Measurements from ENCODE around the gene C1orf174.
"Not testable (repeated sequence)": the region's sequence is repeated elsewhere in the genome, so short reads cannot be mapped to it uniquely, and the experiment has no call there.

Gene C1orf174

DNA sequence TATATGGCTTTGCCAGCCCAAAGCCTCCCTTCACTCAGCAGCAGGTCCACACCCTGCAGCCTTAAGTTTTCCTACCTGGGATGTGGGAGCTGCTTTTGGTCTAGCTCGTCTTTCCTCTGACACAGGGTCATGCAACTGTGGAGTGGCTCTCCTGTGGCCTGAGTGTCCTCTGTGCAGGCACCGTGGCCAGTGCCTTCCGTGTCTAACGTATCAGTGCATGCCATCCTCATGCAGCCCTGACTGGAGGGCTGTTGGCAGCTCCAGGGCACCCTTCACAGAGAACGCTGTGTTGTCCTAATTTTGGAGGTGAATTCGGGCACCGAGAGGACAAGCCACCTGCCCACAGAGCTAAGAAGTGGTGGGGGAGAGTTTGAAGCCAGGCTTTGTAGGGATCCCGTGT, 25.7 kb upstream of the C1orf174 start:
- no peak for DNase-seq (ENCODE audit: low read depth)

DNA sequence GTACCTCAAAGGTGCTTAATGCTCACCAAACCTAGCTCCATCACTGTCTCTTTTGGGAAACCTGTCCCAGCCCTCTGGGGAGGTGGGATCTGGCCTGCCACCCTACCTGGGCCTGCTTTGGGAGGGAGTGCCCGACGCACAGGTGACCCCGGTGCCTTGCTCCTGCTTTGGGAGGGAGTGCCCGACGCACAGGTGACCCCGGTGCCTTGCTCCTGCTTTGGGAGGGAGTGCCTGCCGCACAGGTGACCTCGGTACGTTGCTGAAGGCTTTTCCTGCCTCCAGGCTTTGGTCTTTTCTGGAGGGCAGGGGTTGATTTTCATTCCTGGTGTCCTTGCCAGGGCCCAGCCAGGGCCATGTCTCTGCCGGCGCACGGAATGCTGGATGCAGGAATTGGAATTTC, 25.2 kb upstream of the C1orf174 start:
- DNase-seq (ENCODE audit: low read depth), result no peak

- DNase-seq (ENCODE audit: low read depth), result no peak
Measured at GRCh38 chr1:3924825-3925220, 24.8 kb upstream of the C1orf174 start.

DNA sequence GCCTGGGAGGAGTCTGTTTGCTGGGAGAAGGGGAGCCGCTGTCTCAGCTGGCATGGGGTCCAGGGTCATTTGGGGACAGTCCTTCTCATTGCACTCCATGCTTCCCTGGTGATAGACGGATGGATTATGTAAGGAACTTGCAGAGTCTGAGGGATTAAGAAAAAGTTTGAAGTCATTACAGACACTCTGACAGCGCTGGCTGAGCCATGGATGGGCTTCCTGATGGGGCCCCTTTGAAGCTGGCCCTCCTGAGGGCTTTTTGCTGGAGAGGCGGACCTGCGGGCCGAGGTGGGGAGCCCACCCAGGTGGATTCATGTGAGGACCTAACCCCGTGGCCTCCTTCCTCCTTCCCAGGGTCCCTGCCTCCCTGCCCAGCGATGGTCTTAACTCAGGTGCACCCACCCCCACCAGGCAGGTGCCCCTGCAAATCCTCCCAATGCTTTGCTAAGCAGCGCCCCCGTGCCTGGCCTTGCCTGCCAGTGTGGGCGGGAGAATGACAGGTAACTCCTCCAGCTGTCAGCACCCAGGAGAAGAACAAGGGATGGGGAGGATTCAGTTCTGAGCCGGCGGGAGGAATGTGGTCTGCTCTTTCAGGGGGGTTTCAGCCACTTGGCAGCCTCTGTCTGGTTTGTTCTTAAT, 24.2 kb upstream of the C1orf174 start:
- DNase-seq (ENCODE audit: low read depth), result no peak

DNA sequence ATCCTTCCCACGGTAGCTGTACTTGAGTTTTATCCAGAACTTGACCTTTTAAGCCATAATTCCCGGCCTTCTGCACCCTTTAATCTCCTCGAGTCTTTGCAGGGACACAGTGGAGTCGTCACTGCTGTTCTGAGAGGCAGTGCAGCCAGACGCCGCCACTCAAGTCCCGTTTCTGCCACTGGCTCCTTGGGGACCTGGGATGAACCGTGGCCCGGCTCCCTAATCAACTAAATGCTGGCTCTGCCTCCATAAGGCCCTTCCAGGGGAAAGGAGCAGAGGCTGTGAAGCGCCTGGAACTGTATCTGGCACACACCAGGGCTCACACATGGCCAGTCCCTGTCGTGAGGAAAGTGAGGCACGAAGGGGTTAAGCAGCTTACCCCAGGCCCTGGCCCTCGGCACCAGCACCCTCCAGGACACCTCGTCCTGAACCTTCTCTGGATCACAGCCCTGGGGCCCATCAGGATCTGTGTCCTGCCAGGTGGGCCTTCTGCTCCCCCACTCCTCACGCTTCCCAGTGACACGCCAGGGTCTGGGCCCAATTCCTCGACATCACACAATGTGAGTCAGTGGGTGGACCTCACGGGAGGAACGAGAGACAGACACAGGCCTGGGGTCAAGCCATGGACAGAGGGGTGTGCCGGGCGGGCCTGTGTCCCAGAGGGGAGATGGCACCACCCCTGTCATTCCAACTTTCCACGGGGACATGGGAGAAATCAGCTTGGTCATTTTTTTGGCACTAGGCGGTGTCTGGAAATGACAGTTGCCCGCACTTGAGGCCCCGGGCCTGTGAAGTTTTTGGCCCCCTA, 23.5 kb upstream of the C1orf174 start:
- DNase-seq (ENCODE audit: low read depth), result no peak

- DNase-seq (ENCODE audit: low read depth), result no peak
Measured at GRCh38 chr1:3922851-3923250, 22.8 kb upstream of the C1orf174 start.

GRCh38 chr1:3922201-3922725, 22.2 kb upstream of the C1orf174 start:
- no peak for DNase-seq (ENCODE audit: low read depth)

DNA sequence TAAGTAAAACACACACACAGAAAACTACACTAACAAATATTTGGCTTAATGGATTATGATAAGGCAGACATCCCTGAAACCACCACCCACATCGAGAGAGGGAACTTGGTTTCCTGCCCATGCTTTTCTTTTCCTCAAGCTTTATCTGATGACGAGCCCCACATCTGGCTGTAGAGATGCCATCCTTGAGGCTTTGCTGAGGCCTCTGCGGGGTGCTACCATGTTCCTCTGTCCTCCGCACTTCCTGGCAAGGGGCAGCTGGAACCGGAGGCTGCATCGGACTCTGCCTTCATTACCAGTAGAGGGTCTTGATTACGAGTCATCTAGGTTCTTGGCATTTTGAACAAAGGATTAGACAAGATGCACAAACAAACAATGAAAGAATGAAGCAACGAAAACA, 21.7 kb upstream of the C1orf174 start:
- no peak for DNase-seq (ENCODE audit: low read depth)

- DNase-seq (ENCODE audit: low read depth), result no peak
Measured at GRCh38 chr1:3919706-3920105, 19.6 kb upstream of the C1orf174 start.

DNA sequence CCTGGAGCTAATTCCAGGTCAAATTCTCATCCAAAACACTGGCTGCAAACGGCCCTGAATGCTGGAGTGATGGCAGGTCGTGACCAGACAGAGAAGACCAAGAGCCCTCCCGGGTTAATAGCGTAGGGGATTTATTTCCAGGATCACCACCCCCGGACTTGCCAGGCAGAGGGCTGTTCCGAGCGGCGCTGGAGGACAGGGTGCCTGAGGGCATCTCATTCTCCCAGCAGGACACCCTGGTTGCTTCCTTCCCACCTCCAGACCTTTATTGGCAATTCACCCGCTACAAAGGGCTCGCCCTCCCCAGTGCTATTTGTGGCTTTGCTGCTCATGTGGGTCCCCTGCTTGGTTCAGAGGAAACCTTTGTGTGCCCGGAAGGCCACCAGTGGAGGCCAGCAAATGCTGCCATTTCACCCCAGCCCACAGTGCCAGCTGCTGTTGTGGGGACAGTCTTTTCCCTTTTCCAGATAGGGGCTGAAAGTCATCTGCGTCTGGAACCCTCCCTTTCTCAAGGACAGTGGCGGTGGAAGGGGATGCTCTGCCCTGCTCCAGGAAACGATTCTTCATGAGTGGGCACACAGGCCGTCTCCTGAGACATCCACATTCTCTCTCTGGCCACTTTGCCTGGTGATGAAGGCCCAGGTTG, 19.0 kb upstream of the C1orf174 start:
- DNase-seq (ENCODE audit: low read depth), result no peak

GRCh38 chr1:3918359-3918758, 18.3 kb upstream of the C1orf174 start:
- DNase-seq (ENCODE audit: low read depth), result not testable (repeated sequence)

GRCh38 chr1:3917761-3918160, 17.7 kb upstream of the C1orf174 start:
- DNase-seq (ENCODE audit: low read depth), result no peak

GRCh38 chr1:3915551-3916121, 15.6 kb upstream of the C1orf174 start:
- DNase-seq (ENCODE audit: low read depth), result no peak

DNA sequence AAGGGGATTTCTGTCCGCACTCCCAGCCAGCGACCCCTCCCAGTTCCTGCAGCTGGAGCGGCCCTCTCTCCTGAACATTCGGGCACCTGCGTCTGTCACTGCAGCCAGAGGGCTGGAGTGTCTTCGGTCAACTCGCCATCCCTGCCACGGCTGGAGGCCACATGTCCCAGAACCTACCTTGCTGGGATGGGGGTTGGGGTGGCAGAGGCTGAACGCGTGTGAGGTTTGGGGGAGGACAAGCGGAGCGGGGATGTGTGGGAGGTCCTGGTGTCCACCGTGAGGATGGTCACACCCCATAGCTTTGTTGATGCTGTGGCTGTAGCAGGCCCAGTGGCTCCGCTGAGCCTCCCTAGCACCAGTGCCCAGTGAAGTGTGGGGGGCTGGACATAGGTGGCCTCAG, 14.8 kb upstream of the C1orf174 start:
- DNase-seq (ENCODE audit: low read depth), result no peak

- DNase-seq (ENCODE audit: low read depth), result no peak
Measured at GRCh38 chr1:3914331-3914851, 14.3 kb upstream of the C1orf174 start.

DNA sequence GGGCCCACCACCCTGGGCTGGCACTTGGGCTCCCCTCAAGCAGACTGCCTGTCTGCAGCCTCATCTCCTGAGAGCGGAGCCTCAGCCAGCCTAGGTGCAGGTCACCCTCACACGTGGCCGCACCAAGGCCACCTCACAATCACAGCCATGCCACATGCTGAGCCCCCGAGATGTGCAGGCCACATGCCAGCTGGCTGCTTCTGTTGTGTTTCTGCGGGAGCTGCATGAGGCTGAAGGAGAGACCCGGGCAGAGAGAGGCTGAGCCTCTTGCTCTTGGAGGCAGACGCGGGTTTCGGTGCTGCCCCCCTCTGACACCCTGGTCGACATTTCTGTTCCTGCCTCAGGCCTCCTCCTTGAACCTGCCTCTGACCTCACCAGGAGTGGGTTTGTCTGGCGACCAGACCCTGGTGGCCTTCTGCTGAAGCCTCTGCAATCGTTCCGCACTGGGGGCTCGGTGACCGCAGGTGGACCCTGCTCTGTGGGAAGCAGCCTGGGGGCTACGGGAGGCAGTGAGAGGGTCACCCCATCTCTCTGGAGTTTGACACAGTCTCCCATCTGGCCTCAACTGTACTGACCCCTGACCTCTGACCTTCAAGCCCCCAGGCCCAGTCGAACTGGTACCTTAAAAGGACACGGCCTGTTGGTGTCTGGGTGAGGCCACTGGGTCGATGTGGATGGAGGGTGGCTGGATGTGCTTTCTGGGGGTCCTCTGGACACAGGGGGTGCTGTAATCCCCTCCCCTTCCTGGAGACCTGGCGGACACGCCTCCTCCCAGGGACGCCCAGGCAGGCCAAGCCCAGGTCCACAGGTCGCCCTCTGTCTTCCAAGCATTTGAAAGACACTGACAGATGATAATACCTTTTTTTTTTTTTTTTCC, 13.0 kb upstream of the C1orf174 start:
- DNase-seq (ENCODE audit: low read depth), result no peak

GRCh38 chr1:3911981-3912808, 12.1 kb upstream of the C1orf174 start:
- no peak for DNase-seq (ENCODE audit: low read depth)

DNA sequence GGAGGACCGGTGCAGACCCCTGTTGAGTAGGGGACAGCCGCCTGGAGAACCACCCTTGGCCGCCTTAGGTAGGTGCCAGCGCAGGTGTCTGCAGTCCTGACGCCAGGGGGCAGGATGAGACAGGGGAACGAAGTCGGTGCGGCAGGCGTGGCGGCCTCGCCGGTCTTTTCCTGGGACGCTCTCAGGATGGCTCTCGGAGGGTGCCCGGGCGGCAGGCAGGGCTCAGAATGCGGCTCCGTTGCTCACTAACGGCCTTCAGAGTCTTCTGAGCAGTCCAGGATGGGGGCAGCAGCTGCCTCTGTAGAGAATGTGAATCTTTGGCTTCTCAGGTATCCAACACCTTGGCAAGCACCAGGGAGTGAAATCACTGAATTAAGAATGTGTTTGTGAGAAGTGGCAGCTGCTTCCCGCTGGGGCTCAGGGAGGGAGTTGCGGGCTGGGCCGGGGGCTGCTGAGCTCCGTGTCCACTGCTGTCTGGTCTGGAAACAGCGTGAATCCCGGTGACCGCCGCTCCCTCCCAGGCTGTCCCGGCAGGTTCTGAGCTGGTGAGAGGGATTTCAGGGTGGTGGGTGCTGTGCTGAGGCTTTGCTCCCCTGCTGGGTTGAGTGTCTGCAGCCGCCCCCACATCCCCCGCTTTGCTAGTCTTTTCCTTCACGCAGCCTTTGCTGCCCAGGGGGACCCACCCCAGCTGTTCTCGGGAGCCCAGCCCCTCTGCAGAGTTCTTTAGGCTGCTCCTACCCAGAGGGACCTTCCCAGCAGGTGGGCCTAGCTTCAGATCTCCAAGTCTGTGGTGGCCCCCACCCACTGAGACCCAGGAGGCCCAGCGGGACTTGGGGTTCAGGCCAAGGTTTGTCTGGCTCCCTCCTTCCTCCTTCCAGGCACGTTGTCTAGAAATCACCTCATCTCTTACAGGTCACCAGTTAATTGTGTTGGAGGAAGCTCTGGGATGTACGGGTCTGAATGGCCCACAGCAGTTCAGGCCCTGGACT, 11.1 kb upstream of the C1orf174 start:
- DNase-seq (ENCODE audit: low read depth), result no peak

DNA sequence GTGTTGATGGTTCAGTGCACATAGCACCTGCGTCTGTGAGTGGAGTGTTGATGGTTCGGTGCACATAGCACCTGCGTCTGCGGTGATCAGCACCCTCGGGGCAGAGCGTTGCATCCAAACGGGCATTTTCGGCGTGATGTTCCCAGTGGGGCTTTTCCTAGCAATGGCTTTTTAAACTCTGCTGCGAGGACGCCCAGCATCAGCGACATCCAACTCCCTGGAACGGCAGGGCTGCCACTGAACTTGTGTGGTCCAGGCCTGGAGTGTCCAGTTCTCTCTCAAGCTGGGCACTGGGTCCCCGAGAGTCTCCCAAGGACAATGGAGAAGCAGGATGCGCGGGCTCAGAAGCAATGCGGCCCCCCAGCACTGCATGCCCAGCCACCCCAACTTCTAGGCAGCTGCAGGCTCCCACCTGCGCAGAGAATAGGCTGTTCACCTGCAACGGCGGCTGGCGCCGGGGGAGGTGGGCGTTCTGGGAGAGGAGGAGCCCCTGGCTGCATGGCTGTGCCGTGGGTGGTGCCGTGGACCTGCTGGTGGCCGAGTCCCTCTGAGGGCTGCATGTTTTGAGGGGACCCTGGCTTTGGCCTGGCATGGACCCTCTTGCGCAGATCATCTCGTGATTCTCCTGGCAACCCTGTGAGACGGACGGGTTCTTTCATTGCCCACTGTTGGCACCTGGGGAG, 10.1 kb upstream of the C1orf174 start:
- no peak for DNase-seq (ENCODE audit: low read depth)

Data from GM04503 (cell line).